ENCODE measurements around the gene AP2A1. TPM values are rescaled to one million over a fixed set of nuclear protein-coding genes. Genes with fewer than 3 reads are reported as not detected.

Gene AP2A1
- total RNA-seq, 4 donors from 2014 or later, result 69.9 to 103 (median 76.1) TPM

- no peak overlapping the region for H3K4me3 ChIP-seq
- no peaks in the 10 kb centered on the region for H3K4me1 ChIP-seq
- no peak for TF ChIP-seq POLR2A (IDR thresholded peaks at IDR 0.05)
- TF ChIP-seq CTCF (IDR thresholded peaks at IDR 0.05), result no peak
- TF ChIP-seq EP300 (IDR thresholded peaks at IDR 0.05), result no peak
- no peak for TF ChIP-seq POLR2AphosphoS5 (IDR thresholded peaks at IDR 0.05)
- 78% methylated on average over 1 of the region's 5 CpGs; no CpG with 5 or more reads in 1 of the 2 donors for WGBS, 2 donors (ENCODE audit: low coverage in 1 of 2)
- H3K27ac ChIP-seq, result no peak overlapping the region
- no peak for ATAC-seq
- H3K36me3 ChIP-seq, result peaks cover 0 to 91% of the 10 kb centered on the region in 2 donors
- no peaks in the 10 kb centered on the region for H3K27me3 ChIP-seq
- H3K9me3 ChIP-seq, result no peaks in the 10 kb centered on the region
Measured at GRCh38 chr19:49837009-49837310, 70.2 kb downstream of the AP2A1 start.

DNA sequence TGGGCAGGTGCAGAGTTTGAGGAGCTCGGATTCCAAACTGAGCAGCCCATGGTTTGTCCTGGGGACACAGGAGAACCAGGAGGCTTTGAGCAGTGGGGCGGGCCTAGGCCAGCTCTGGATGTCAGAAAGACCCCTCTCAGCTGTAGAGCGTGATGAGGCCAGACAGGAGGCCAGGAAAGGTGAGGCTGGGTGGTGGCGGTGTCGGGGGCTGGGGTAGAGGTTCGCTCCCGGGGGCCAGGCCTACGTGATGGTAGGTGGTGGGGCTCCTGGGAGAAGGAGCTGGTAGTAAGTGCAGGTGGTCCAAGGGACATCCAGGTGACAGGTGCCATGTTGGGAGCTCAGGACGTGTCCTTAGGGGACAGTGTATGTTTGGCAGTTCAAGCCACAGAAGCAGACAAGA, 70.6 kb downstream of the AP2A1 start:
- no peaks in the 10 kb centered on the region for H3K4me1 ChIP-seq
- H3K27ac ChIP-seq, result no peak overlapping the region
- whole genome bisulfite sequencing, 2 donors (ENCODE audit: low coverage in 1 of 2), result 87 to 97% methylated on average over 5 to 9 of the region's 9 CpGs
- ATAC-seq, result no peak
- no peaks in the 10 kb centered on the region for H3K27me3 ChIP-seq
- H3K36me3 ChIP-seq, result peaks cover 0 to 86% of the 10 kb centered on the region in 2 donors
- no peaks in the 10 kb centered on the region for H3K9me3 ChIP-seq
- no peak overlapping the region for H3K4me3 ChIP-seq
- TF ChIP-seq POLR2A (IDR thresholded peaks at IDR 0.05), result no peak
- no peak for TF ChIP-seq EP300 (IDR thresholded peaks at IDR 0.05)
- no peak for TF ChIP-seq POLR2AphosphoS5 (IDR thresholded peaks at IDR 0.05)

DNA sequence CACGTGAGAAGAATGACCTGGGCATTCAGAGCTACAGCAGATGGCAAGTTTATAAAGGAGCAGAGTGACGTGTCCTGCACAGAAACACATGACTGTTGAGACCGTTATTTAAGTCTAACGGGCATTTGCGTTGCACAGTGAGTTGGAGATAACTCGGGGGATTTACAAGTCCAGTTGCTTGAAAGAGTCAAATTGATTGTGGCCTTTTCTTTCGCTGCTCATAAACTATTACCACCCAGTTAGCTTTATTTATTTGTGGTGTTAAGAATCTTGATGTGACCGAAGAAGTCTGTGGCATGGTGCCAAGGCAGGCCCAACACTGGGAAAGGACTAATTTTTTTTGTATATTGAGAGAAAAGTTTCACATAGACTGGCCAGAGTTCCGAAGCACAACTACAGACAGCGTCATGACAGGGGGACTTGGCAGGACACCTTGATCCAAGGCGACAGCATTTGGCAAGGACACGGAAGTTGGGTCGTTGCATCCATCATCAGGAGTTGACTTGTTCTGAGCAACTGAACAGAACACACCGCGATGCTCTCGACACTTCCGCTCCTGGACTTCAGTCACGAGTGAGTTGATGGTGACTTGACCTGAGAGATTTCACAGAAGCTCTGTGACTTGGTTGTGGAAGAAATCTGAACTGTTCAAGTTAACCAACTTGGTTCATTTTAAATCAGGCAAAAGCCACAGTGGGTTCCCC, 72.2 kb downstream of the AP2A1 start:
- Histone ChIP-seq H3K4me3 (no peak overlapping the region), H3K27me3 (no peaks in the 10 kb centered on the region), H3K4me1 (no peaks in the 10 kb centered on the region), H3K27ac (no peak overlapping the region), H3K9me3 (no peaks in the 10 kb centered on the region), H3K36me3 (peaks cover 0 to 70% of the 10 kb centered on the region in 2 donors)
- TF ChIP-seq POLR2AphosphoS5 (IDR thresholded peaks at IDR 0.05) (no peak), POLR2A (IDR thresholded peaks at IDR 0.05) (no peak), EP300 (IDR thresholded peaks at IDR 0.05) (no peak), CTCF (IDR thresholded peaks at IDR 0.05) (no peak)
- ATAC-seq, result no peak
- WGBS, 2 donors (ENCODE audit: low coverage in 1 of 2), result 89 to 91% methylated on average over 8 to 18 of the region's 18 CpGs

DNA sequence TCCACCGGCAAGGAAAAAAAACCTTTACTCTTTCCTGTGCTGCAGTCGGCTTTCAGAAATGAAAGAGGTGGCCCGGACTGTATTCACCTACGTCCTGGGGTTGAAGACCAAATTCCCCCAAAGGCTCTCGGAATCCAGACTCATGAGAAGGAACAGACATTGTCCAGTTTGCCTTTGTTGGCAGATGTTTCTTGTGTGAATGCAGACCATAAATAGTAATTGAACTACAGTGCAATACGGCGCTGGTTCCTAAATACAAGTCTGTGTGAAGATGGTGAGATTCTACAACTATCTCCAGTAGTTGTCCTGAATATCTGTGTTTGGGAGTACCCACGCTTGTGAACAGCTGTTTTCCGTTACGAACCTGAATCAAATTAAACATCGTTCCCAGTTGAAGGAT, 72.9 kb downstream of the AP2A1 start:
- ATAC-seq, result no peak
- H3K4me1 ChIP-seq, result no peaks in the 10 kb centered on the region
- no peak overlapping the region for H3K27ac ChIP-seq
- no peak overlapping the region for H3K4me3 ChIP-seq
- WGBS, 2 donors (ENCODE audit: low coverage in 1 of 2), result 80 to 95% methylated on average over 3 to 8 of the region's 11 CpGs
- TF ChIP-seq POLR2AphosphoS5 (IDR thresholded peaks at IDR 0.05) (no peak), POLR2A (IDR thresholded peaks at IDR 0.05) (no peak)
- H3K36me3 ChIP-seq, result peaks cover 0 to 63% of the 10 kb centered on the region in 2 donors
- H3K27me3 ChIP-seq, result no peaks in the 10 kb centered on the region
- no peaks in the 10 kb centered on the region for H3K9me3 ChIP-seq

DNA sequence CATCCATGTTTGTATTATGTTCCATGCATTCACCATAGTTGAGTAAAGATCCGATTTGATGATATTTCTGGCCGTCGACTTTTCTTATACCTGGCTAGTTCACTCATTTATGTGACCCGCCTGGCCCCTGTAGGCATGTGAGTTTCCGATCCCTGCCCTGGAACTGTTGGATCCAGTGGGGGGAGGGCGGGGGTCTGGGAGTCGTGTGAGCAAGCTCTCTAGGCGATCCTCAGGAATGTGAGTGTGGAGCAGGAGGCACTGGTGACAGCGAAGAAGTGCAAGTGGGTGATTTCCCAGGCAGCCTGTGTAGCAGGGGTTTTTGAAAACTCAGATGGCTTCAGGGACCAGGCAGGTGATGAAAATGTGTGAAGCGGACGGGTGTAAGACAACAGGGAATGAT, 73.5 kb downstream of the AP2A1 start:
- H3K36me3 ChIP-seq, result peaks cover 0 to 57% of the 10 kb centered on the region in 2 donors
- H3K27ac ChIP-seq, result no peak overlapping the region
- H3K9me3 ChIP-seq, result no peaks in the 10 kb centered on the region
- H3K4me3 ChIP-seq, result no peak overlapping the region
- no peaks in the 10 kb centered on the region for H3K4me1 ChIP-seq
- 77 to 90% methylated on average over 5 to 9 of the region's 11 CpGs for WGBS, 2 donors (ENCODE audit: low coverage in 1 of 2)
- ATAC-seq, result no peak
- TF ChIP-seq EP300 (IDR thresholded peaks at IDR 0.05), result no peak
- TF ChIP-seq POLR2A (IDR thresholded peaks at IDR 0.05), result no peak
- no peak for TF ChIP-seq CTCF (IDR thresholded peaks at IDR 0.05)
- no peak for TF ChIP-seq POLR2AphosphoS5 (IDR thresholded peaks at IDR 0.05)
- no peaks in the 10 kb centered on the region for H3K27me3 ChIP-seq

GRCh38 chr19:49840736-49841249, 74.0 kb downstream of the AP2A1 start:
- no peaks in the 10 kb centered on the region for H3K27me3 ChIP-seq
- H3K9me3 ChIP-seq, result no peaks in the 10 kb centered on the region
- no peak for ATAC-seq
- H3K4me3 ChIP-seq, result no peak overlapping the region
- H3K4me1 ChIP-seq, result no peaks in the 10 kb centered on the region
- WGBS, 2 donors (ENCODE audit: low coverage in 1 of 2), result 81% methylated on average over 9 to 17 of the region's 17 CpGs
- TF ChIP-seq EP300 (IDR thresholded peaks at IDR 0.05) (no peak), POLR2AphosphoS5 (IDR thresholded peaks at IDR 0.05) (no peak), CTCF (IDR thresholded peaks at IDR 0.05) (no peak), POLR2A (IDR thresholded peaks at IDR 0.05) (no peak)
- no peak overlapping the region for H3K27ac ChIP-seq
- H3K36me3 ChIP-seq, result peaks cover 0 to 52% of the 10 kb centered on the region in 2 donors

Data from gastroesophageal sphincter (tissue), 4 donors.